Thyroid gland (tissue), 4 donors: ENCODE data around the gene PLCB1.

Source experiments
- POLR2A ChIP-seq, 2 donors: fragments of 450-650 bp; IDR thresholded peaks; one replicate each; pipeline ENCODE4 v1.6.1; 2017; ENCODE audit warnings: antibody characterized with exemption in 2 of 2, mild to moderate bottlenecking in 2 of 2, moderate library complexity in 1 of 2
- TF ChIP-seq, protein P1 (sequence below), 6 experiments: fragments of 200-600 bp in 3 of 6; fragments of 450-650 bp in 3 of 6; sonication (generic) in 3 of 6; IDR thresholded peaks; one replicate each; pipeline ENCODE4 v1.5.1; 2016 to 2019; ENCODE audit warnings: antibody characterized with exemption in 6 of 6, mild to moderate bottlenecking in 2 of 6, inconsistent platforms in 1 of 6, moderate library complexity in 1 of 6

DNA sequence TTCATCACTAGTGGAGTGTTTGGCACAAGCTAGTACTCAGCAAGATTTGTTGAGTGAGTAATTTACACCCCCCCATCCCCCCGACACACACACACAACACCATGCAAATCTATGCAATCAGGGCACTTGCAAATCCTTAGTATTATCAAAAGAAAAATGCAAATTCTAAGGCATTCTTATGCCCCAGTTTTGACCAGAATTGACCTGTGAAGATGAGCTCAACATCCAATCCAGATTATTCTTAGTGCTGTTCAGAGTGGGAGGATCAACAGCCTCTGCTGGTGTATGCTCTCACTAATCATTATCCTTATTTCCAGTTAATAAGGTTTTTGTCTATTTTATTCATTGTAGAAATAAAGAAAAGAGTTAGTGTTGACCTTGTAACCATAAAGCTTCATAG lies 185.4 kb downstream of the PLCB1 start:
- TF ChIP-seq, protein P1, sequence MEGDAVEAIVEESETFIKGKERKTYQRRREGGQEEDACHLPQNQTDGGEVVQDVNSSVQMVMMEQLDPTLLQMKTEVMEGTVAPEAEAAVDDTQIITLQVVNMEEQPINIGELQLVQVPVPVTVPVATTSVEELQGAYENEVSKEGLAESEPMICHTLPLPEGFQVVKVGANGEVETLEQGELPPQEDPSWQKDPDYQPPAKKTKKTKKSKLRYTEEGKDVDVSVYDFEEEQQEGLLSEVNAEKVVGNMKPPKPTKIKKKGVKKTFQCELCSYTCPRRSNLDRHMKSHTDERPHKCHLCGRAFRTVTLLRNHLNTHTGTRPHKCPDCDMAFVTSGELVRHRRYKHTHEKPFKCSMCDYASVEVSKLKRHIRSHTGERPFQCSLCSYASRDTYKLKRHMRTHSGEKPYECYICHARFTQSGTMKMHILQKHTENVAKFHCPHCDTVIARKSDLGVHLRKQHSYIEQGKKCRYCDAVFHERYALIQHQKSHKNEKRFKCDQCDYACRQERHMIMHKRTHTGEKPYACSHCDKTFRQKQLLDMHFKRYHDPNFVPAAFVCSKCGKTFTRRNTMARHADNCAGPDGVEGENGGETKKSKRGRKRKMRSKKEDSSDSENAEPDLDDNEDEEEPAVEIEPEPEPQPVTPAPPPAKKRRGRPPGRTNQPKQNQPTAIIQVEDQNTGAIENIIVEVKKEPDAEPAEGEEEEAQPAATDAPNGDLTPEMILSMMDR (IDR thresholded peaks at IDR 0.05) = no peak
- no peak for TF ChIP-seq POLR2A (IDR thresholded peaks at IDR 0.05)
